ENCODE data around the gene OR8K5. TPM values are rescaled to one million over a fixed set of nuclear protein-coding genes. Genes with fewer than 3 reads are reported as not detected.
"Not testable (repeated sequence)": the region's sequence is repeated elsewhere in the genome, so short reads cannot be mapped to it uniquely, and the experiment has no call there.

Gene OR8K5
- not detected for polyA plus RNA-seq (ENCODE audit: insufficient read length in 3 of 3)

GRCh38 chr11:56160217-56160616, at the start of gene OR8K5:
Gene OR8K5 (minus strand): TSS chr11:56160317. CDS start chr11:56160317, 0 bp downstream.
- no peak for DNase-seq (ENCODE audit: low read depth in 3 of 3, low spot score in 2 of 3)

- DNase-seq (ENCODE audit: low read depth in 3 of 3, low spot score in 2 of 3): no peak
Measured at GRCh38 chr11:56207790-56208189, 47.7 kb upstream of the OR8K5 start.

- DNase-seq (ENCODE audit: low read depth in 3 of 3, low spot score in 2 of 3): no peak
Measured at GRCh38 chr11:56197367-56197766, 37.2 kb upstream of the OR8K5 start.

- DNase-seq (ENCODE audit: low read depth in 3 of 3, low spot score in 2 of 3): no peak
Measured at GRCh38 chr11:56196705-56197104, 36.6 kb upstream of the OR8K5 start.

GRCh38 chr11:56188602-56189001, 28.5 kb upstream of the OR8K5 start:
- DNase-seq (ENCODE audit: low read depth in 3 of 3, low spot score in 2 of 3): no peak

GRCh38 chr11:56183459-56183858, 23.3 kb upstream of the OR8K5 start:
- no peak for DNase-seq (ENCODE audit: low read depth in 3 of 3, low spot score in 2 of 3)

GRCh38 chr11:56176318-56176717, 16.2 kb upstream of the OR8K5 start, which contains the start of gene OR5J2:
Gene OR5J2 (plus strand): TSS chr11:56176618. CDS start chr11:56176618, 0 bp downstream.
- DNase-seq (ENCODE audit: low read depth in 3 of 3, low spot score in 2 of 3): no peak

GRCh38 chr11:56172256-56172830, 12.2 kb upstream of the OR8K5 start:
- DNase-seq (ENCODE audit: low read depth in 3 of 3, low spot score in 2 of 3): no peak

- no peak for DNase-seq (ENCODE audit: low read depth in 3 of 3, low spot score in 2 of 3)
Measured at GRCh38 chr11:56163804-56164203, 3.7 kb upstream of the OR8K5 start.

GRCh38 chr11:56152333-56152732, 7.8 kb downstream of the OR8K5 start:
- DNase-seq (ENCODE audit: low read depth in 3 of 3, low spot score in 2 of 3): no peak

- DNase-seq (ENCODE audit: low read depth in 3 of 3, low spot score in 2 of 3): no peak
Measured at GRCh38 chr11:56151376-56151775, 8.7 kb downstream of the OR8K5 start.

- not testable (repeated sequence) for DNase-seq (ENCODE audit: low read depth in 3 of 3, low spot score in 2 of 3)
Measured at GRCh38 chr11:56143681-56144080, 16.4 kb downstream of the OR8K5 start.

- DNase-seq (ENCODE audit: low read depth in 3 of 3, low spot score in 2 of 3): no peak
Measured at GRCh38 chr11:56140151-56140661, 19.9 kb downstream of the OR8K5 start, which contains the start of gene OR8J3. Gene OR8J3 (minus strand): TSS chr11:56140201. CDS start chr11:56137718, 2,483 bp downstream.

- no peak for DNase-seq (ENCODE audit: low read depth in 3 of 3, low spot score in 2 of 3)
Measured at GRCh38 chr11:56122073-56122472, 38.0 kb downstream of the OR8K5 start, which contains the start of gene OR8H3. Gene OR8H3 (plus strand): TSS chr11:56122373. CDS start chr11:56122373, 0 bp downstream.

Other genes with a start within 250 kb of the OR8K5 start
- not detected for gene OR5W2, start 245.7 kb downstream of the OR8K5 start, polyA plus RNA-seq (ENCODE audit: insufficient read length in 3 of 3)
- not detected for gene OR5I1, start 223.9 kb downstream of the OR8K5 start, polyA plus RNA-seq (ENCODE audit: insufficient read length in 3 of 3)
- gene OR10AG1, start 190.4 kb downstream of the OR8K5 start, polyA plus RNA-seq (ENCODE audit: insufficient read length in 3 of 3): not detected
- gene OR5F1, start 165.7 kb downstream of the OR8K5 start, polyA plus RNA-seq (ENCODE audit: insufficient read length in 3 of 3): not detected
- under 1 TPM; 0.03 to 0.04 (median 0.03) TPM for gene OR5AS1, start 132.7 kb downstream of the OR8K5 start, polyA plus RNA-seq (ENCODE audit: insufficient read length in 3 of 3)
- gene OR8I2, start 67.0 kb downstream of the OR8K5 start, polyA plus RNA-seq (ENCODE audit: insufficient read length in 3 of 3): not detected
- gene OR8H2, start 56.6 kb downstream of the OR8K5 start, polyA plus RNA-seq (ENCODE audit: insufficient read length in 3 of 3): under 1 TPM in 1 of 3 donors, not detected in 2; 0.04 TPM
- not detected for gene OR8H3, start 37.9 kb downstream of the OR8K5 start, polyA plus RNA-seq (ENCODE audit: insufficient read length in 3 of 3)
- gene OR8J3, start 20.1 kb downstream of the OR8K5 start, polyA plus RNA-seq (ENCODE audit: insufficient read length in 3 of 3): not detected
- not detected for gene OR5J2, start 16.3 kb upstream of the OR8K5 start, polyA plus RNA-seq (ENCODE audit: insufficient read length in 3 of 3)
- gene OR5T2, start 73.9 kb upstream of the OR8K5 start, polyA plus RNA-seq (ENCODE audit: insufficient read length in 3 of 3): not detected
- gene OR5T3, start 91.9 kb upstream of the OR8K5 start, polyA plus RNA-seq (ENCODE audit: insufficient read length in 3 of 3): not detected
- not detected for gene OR5T1, start 113.8 kb upstream of the OR8K5 start, polyA plus RNA-seq (ENCODE audit: insufficient read length in 3 of 3)
- gene OR8H1, start 131.9 kb upstream of the OR8K5 start, polyA plus RNA-seq (ENCODE audit: insufficient read length in 3 of 3): not detected
- gene OR8K3, start 154.8 kb upstream of the OR8K5 start, polyA plus RNA-seq (ENCODE audit: insufficient read length in 3 of 3): not detected
- not detected for gene OR8K1, start 185.7 kb upstream of the OR8K5 start, polyA plus RNA-seq (ENCODE audit: insufficient read length in 3 of 3)
- not detected for gene OR8J1, start 194.0 kb upstream of the OR8K5 start, polyA plus RNA-seq (ENCODE audit: insufficient read length in 3 of 3)
- not detected for gene OR8U1, start 215.3 kb upstream of the OR8K5 start, polyA plus RNA-seq (ENCODE audit: insufficient read length in 3 of 3)

Measured in right renal cortex interstitium (tissue), 3 donors.